Upper lobe of left lung (tissue), 6 donors: ENCODE results near the gene RNU1-1. TPM values are rescaled to one million over a fixed set of nuclear protein-coding genes. Genes with fewer than 3 reads are reported as not detected.
A peak's percentile ranks its signal among the peaks of the same experiment; 100 is the strongest.
"Not testable (repeated sequence)": the region's sequence is repeated elsewhere in the genome, so short reads cannot be mapped to it uniquely, and the experiment has no call there.

ENCODE experiments used
- ATAC-seq, 2 donors: fragments of 200-7000 bp; cut with Tn5 transposase; one replicate each; pipeline ENCODE4 v1.9.1; 2022; ENCODE audit warnings: mild to moderate bottlenecking in 2 of 2, moderate library complexity in 2 of 2; ENCODE audit not compliant: low FRiP score in 2 of 2
- DNase-seq, 2 donors: peaks; one replicate each; pipeline ENCODE4 v3.0.0-alpha.2; 2019 to 2020
- H3K27ac ChIP-seq, 4 donors: fragments of 200-600 bp; sonication (generic); one replicate each; pipeline ENCODE4 v1.5.1; 2016 to 2019
- H3K27me3 ChIP-seq, 4 donors: fragments of 200-600 bp; sonication (generic); one replicate each; pipeline ENCODE4 v1.5.1; 2017 to 2019
- H3K36me3 ChIP-seq, 4 donors: fragments of 200-600 bp; sonication (generic); one replicate each; pipeline ENCODE4 v1.5.1; 2016 to 2019
- H3K4me1 ChIP-seq, 4 donors: fragments of 200-600 bp; sonication (generic); one replicate each; pipeline ENCODE4 v1.5.1; 2018 to 2019
- H3K4me3 ChIP-seq, 4 donors: fragments of 200-600 bp; sonication (generic); one replicate each; pipeline ENCODE4 v1.5.1; 2017 to 2019; ENCODE audit warnings: mild to moderate bottlenecking in 2 of 4, moderate library complexity in 1 of 4
- H3K9me3 ChIP-seq, 4 donors: fragments of 200-600 bp; sonication (generic); one replicate each; pipeline ENCODE4 v1.5.1; 2018 to 2019
- CTCF ChIP-seq, 6 experiments: fragments of 450-650 bp in 4 of 6; fragments of 200-600 bp in 2 of 6; sonication (generic) in 2 of 6; IDR thresholded peaks; one replicate each; pipeline ENCODE4 v1.5.1; 2016 to 2019; ENCODE audit warnings: antibody characterized with exemption in 6 of 6
- EP300 ChIP-seq, 4 donors: sonication (generic); formaldehyde crosslinking; IDR thresholded peaks; one replicate each; pipeline ENCODE4 v1.5.1; 2017; ENCODE audit warnings: antibody characterized with exemption in 4 of 4, control low read depth in 2 of 4
- POLR2A ChIP-seq, 4 donors: fragments of 450-650 bp; IDR thresholded peaks; one replicate each; pipeline ENCODE4 v1.5.1; 2016 to 2017; ENCODE audit warnings: antibody characterized with exemption in 4 of 4, mild to moderate bottlenecking in 2 of 4
- POLR2AphosphoS5 ChIP-seq, 2 donors: sonication (generic); formaldehyde crosslinking; IDR thresholded peaks; one replicate each; pipeline ENCODE4 v1.5.1; 2017; ENCODE audit warnings: antibody characterized with exemption in 2 of 2
- WGBS, 2 donors: methylation state at CpG; one replicate each; pipeline ENCODE4 v1.1.5; 2017 to 2018; 5-methylcytosine and 5-hydroxymethylcytosine counted together
- total RNA-seq, 6 donors: library from RNA; depleted of rRNA in 4 of 6; stranded (reverse); fragments of >200 nt in 4 of 6; gene quantifications; one replicate each; pipeline versions ENCODE4 v1.1.0 to v1.2.1, GENCODE V29; 2016 to 2021
- donor health status: DM: no; HTN: no; CAD: no; lungs with moderate emphysema.
- donor health status: DM: no; HTN: yes; CAD: no; lungs with severe emphysema.

Gene RNU1-1
- total RNA-seq, 6 donors from 2014 or later = under 0.01 to 14,413 (median 1,360) TPM

GRCh38 chr1:16506364-16507136, 7.5 kb downstream of the RNU1-1 start:
- H3K36me3 ChIP-seq, ATAC-seq, H3K4me3 ChIP-seq, H3K4me1 ChIP-seq, H3K27me3 ChIP-seq, H3K27ac ChIP-seq, DNase-seq, H3K9me3 ChIP-seq: not testable (repeated sequence)
- 74 to 79% methylated on average over 15 of the region's 15 CpGs for WGBS, 2 donors

- H3K4me1 ChIP-seq, H3K9me3 ChIP-seq, H3K27me3 ChIP-seq, ATAC-seq, H3K4me3 ChIP-seq, H3K27ac ChIP-seq, H3K36me3 ChIP-seq, DNase-seq: not testable (repeated sequence)
- WGBS, 2 donors = 86 to 96% methylated on average over 2 of the region's 2 CpGs
Observed at GRCh38 chr1:16505870-16506269, 8.2 kb downstream of the RNU1-1 start.

- no peaks in the 10 kb centered on the region for H3K36me3 ChIP-seq
- peaks cover 0 to 2% (median 0%) of the 10 kb centered on the region in 4 donors for H3K9me3 ChIP-seq
- H3K27me3 ChIP-seq = no peaks in the 10 kb centered on the region
- no peak overlapping the region for H3K4me3 ChIP-seq
- ATAC-seq (no peak), DNase-seq (no peak)
- no peak overlapping the region for H3K27ac ChIP-seq
- WGBS, 2 donors = 82 to 86% methylated on average over 2 of the region's 2 CpGs
- TF ChIP-seq POLR2AphosphoS5 (IDR thresholded peaks at IDR 0.05) = no peak
- no peak for TF ChIP-seq POLR2A (IDR thresholded peaks at IDR 0.05)
- no peak for TF ChIP-seq CTCF (IDR thresholded peaks at IDR 0.05)
- TF ChIP-seq EP300 (IDR thresholded peaks at IDR 0.05) = no peak
- peaks cover 2 to 18% (median 7%) of the 10 kb centered on the region in 4 donors for H3K4me1 ChIP-seq
Observed at GRCh38 chr1:16503494-16503893, 10.6 kb downstream of the RNU1-1 start.

- not testable (repeated sequence) for H3K36me3 ChIP-seq, ATAC-seq, H3K27ac ChIP-seq, DNase-seq, H3K9me3 ChIP-seq, H3K4me3 ChIP-seq, H3K27me3 ChIP-seq
- peaks cover 5 to 29% (median 11%) of the 10 kb centered on the region in 4 donors for H3K4me1 ChIP-seq
- WGBS, 2 donors = 53 to 63% methylated on average over 3 to 4 of the region's 8 CpGs
Observed at GRCh38 chr1:16501446-16501845, 12.6 kb downstream of the RNU1-1 start.

- H3K36me3 ChIP-seq, H3K27ac ChIP-seq, H3K9me3 ChIP-seq, H3K27me3 ChIP-seq, H3K4me3 ChIP-seq: not testable (repeated sequence)
- H3K4me1 ChIP-seq = peaks cover 5 to 29% (median 11%) of the 10 kb centered on the region in 4 donors
- DNase-seq (peak in 1 of 2 donors; percentile 59), ATAC-seq (peak in 1 of 2 donors; percentile 32)
- WGBS, 2 donors = 82 to 83% methylated on average over 5 of the region's 5 CpGs
Observed at GRCh38 chr1:16500975-16501374, 13.1 kb downstream of the RNU1-1 start.

- not testable (repeated sequence) for H3K27ac ChIP-seq, H3K36me3 ChIP-seq, ATAC-seq, H3K9me3 ChIP-seq, H3K27me3 ChIP-seq, H3K4me3 ChIP-seq, DNase-seq
- H3K4me1 ChIP-seq = peaks cover 5 to 29% (median 11%) of the 10 kb centered on the region in 4 donors
- WGBS, 2 donors = 72 to 87% methylated on average over 8 to 11 of the region's 11 CpGs
Observed at GRCh38 chr1:16500466-16500865, 13.6 kb downstream of the RNU1-1 start.

- Histone ChIP-seq H3K36me3 (no peaks in the 10 kb centered on the region), H3K4me1 (peaks cover 5 to 29% (median 11%) of the 10 kb centered on the region in 4 donors), H3K4me3 (peak overlapping the region; percentile 72 to 94 (median 90)), H3K27me3 (no peaks in the 10 kb centered on the region), H3K9me3 (no peaks in the 10 kb centered on the region), H3K27ac (peak overlapping the region; percentile 66 to 89 (median 74))
- DNase-seq (peak; percentile 91 to 99), ATAC-seq (peak; percentile 86 to 97)
- peak; percentile 5 to 54 for TF ChIP-seq POLR2AphosphoS5 (IDR thresholded peaks at IDR 0.05)
- peak in 2 of 4 donors; percentile 49 to 66 for TF ChIP-seq POLR2A (IDR thresholded peaks at IDR 0.05)
- no peak for TF ChIP-seq EP300 (IDR thresholded peaks at IDR 0.05)
- peak in 4 of 6 experiments; percentile 5 to 50 (median 32) for TF ChIP-seq CTCF (IDR thresholded peaks at IDR 0.05)
- 0 to 6% methylated on average over 5 to 11 of the region's 108 CpGs for WGBS, 2 donors
Observed at GRCh38 chr1:16498573-16499413, 15.3 kb downstream of the RNU1-1 start.

GRCh38 chr1:16498047-16498446, 16.0 kb downstream of the RNU1-1 start:
- WGBS, 2 donors = 42 to 100% methylated on average over 2 to 10 of the region's 10 CpGs
- not testable (repeated sequence) for H3K36me3 ChIP-seq, ATAC-seq, H3K9me3 ChIP-seq, H3K27me3 ChIP-seq, DNase-seq
- peak overlapping the region; percentile 66 to 89 (median 74) for H3K27ac ChIP-seq
- peaks cover 5 to 29% (median 11%) of the 10 kb centered on the region in 4 donors for H3K4me1 ChIP-seq
- H3K4me3 ChIP-seq = peak overlapping the region; percentile 72 to 94 (median 90)

GRCh38 chr1:16497474-16497904, 16.6 kb downstream of the RNU1-1 start:
- H3K27ac ChIP-seq = peak overlapping the region in 1 of 4 donors; percentile 66
- H3K9me3 ChIP-seq, H3K36me3 ChIP-seq, H3K4me3 ChIP-seq, H3K27me3 ChIP-seq, ATAC-seq, DNase-seq: not testable (repeated sequence)
- 90 to 96% methylated on average over 5 of the region's 5 CpGs for WGBS, 2 donors
- H3K4me1 ChIP-seq = peaks cover 5 to 29% (median 11%) of the 10 kb centered on the region in 4 donors

- 79 to 85% methylated on average over 8 to 9 of the region's 9 CpGs for WGBS, 2 donors
- not testable (repeated sequence) for ATAC-seq, H3K9me3 ChIP-seq
Observed at GRCh38 chr1:16493731-16494130, 20.4 kb downstream of the RNU1-1 start.

More at GRCh38 chr1:16493731-16494130, 20.4 kb downstream of the RNU1-1 start:
- H3K4me1 ChIP-seq = peaks cover 3 to 13% (median 6%) of the 10 kb centered on the region in 4 donors
- peaks cover 0 to 21% (median 7%) of the 10 kb centered on the region in 4 donors for H3K36me3 ChIP-seq
- not testable (repeated sequence) for H3K4me3 ChIP-seq, DNase-seq, H3K27me3 ChIP-seq, H3K27ac ChIP-seq
